Adipose tissue (tissue), 3 donors: ENCODE data around the gene FUT6. TPM values are rescaled to one million over a fixed set of nuclear protein-coding genes. Genes with fewer than 3 reads are reported as not detected.
"Not testable (repeated sequence)": the region's sequence is repeated elsewhere in the genome, so short reads cannot be mapped to it uniquely, and the experiment has no call there.

ENCODE experiments used
- H3K27ac ChIP-seq: one replicate; pipeline ENCODE4 v1.5.1; 2013; ENCODE audit warnings: low read depth, low read length
- WGBS, 3 donors: extraction: QIAGEN DNeasy Blood & Tissue Kit; methylation state at CpG; one replicate each; pipeline ENCODE4 v1.1.7; 2013; 5-methylcytosine and 5-hydroxymethylcytosine counted together
- polyA plus RNA-seq, 3 donors: library from polyadenylated mRNA; stranded (reverse); fragments of 200-250 nt; gene quantifications; one replicate each; pipeline ENCODE4 v1.2.3, GENCODE V29; 2013
- donor health status: healthy with polysubstance abuse.
- donor health status: Bipolar disorder and iron deficiency.
- donor health status: healthy.

Gene FUT6
- polyA plus RNA-seq = 1 to 10 TPM in 1 of 3 donors, under 1 TPM in 1, not detected in 1; 0.10 to 2.5 TPM

GRCh38 chr19:5839065-5840017 is at the start of gene FUT6:
Gene FUT6, minus strand, starts transcription at chr19:5839702. Its CDS starts 7,135 bp downstream, at chr19:5832567.
- H3K27ac ChIP-seq = no peak within 1 kb of the TSS
- WGBS, 3 donors = 68 to 83% (median 68%) methylated on average over 9 of the region's 9 CpGs

GRCh38 chr19:5884065-5884811 is 44.7 kb upstream of the FUT6 start:
- WGBS, 3 donors = 76 to 80% (median 78%) methylated on average over 11 of the region's 11 CpGs
- not testable (repeated sequence) for H3K27ac ChIP-seq

GRCh38 chr19:5883157-5883873 is 43.8 kb upstream of the FUT6 start:
- WGBS, 3 donors = 69 to 81% (median 75%) methylated on average over 12 to 13 of the region's 13 CpGs
- not testable (repeated sequence) for H3K27ac ChIP-seq

GRCh38 chr19:5882421-5882968 is 43.0 kb upstream of the FUT6 start:
- H3K27ac ChIP-seq = no peak overlapping the region
- WGBS, 3 donors = 56 to 69% (median 64%) methylated on average over 9 of the region's 9 CpGs

- WGBS, 3 donors = 45 to 64% (median 59%) methylated on average over 19 of the region's 19 CpGs
- no peak overlapping the region for H3K27ac ChIP-seq
These were observed 42.2 kb upstream of the FUT6 start for GRCh38 chr19:5881543-5882299.

GRCh38 chr19:5880604-5881078 is 41.1 kb upstream of the FUT6 start:
- no peak overlapping the region for H3K27ac ChIP-seq
- 15 to 17% (median 15%) methylated on average over 15 of the region's 15 CpGs for WGBS, 3 donors

GRCh38 chr19:5880196-5880595 is 40.7 kb upstream of the FUT6 start:
- WGBS, 3 donors = 41 to 43% (median 42%) methylated on average over 5 to 6 of the region's 6 CpGs
- H3K27ac ChIP-seq = no peak overlapping the region

- no peak overlapping the region for H3K27ac ChIP-seq
- 57 to 89% (median 86%) methylated on average over 9 of the region's 9 CpGs for WGBS, 3 donors
These were observed 38.4 kb upstream of the FUT6 start for GRCh38 chr19:5877882-5878281.

GRCh38 chr19:5877427-5877826 is 37.9 kb upstream of the FUT6 start:
- H3K27ac ChIP-seq = no peak overlapping the region

GRCh38 chr19:5874496-5874895 is 35.0 kb upstream of the FUT6 start:
- H3K27ac ChIP-seq = not testable (repeated sequence)
- WGBS, 3 donors = 74 to 88% (median 80%) methylated on average over 7 of the region's 7 CpGs

More at GRCh38 chr19:5877427-5877826, 37.9 kb upstream of the FUT6 start:
- 68 to 87% (median 80%) methylated on average over 8 of the region's 8 CpGs for WGBS, 3 donors

GRCh38 chr19:5873617-5874199 is 34.2 kb upstream of the FUT6 start:
- WGBS, 3 donors = 86 to 96% (median 87%) methylated on average over 12 of the region's 12 CpGs
- H3K27ac ChIP-seq = no peak overlapping the region

- WGBS, 3 donors = 68 to 74% (median 70%) methylated on average over 12 of the region's 12 CpGs
- H3K27ac ChIP-seq = no peak overlapping the region
These were observed 31.5 kb upstream of the FUT6 start for GRCh38 chr19:5870986-5871394.

- no peak overlapping the region for H3K27ac ChIP-seq
- WGBS, 3 donors = 82 to 85% (median 84%) methylated on average over 29 to 31 of the region's 31 CpGs
These were observed 28.0 kb upstream of the FUT6 start for GRCh38 chr19:5867201-5868136.

- H3K27ac ChIP-seq = no peak overlapping the region
These were observed 26.3 kb upstream of the FUT6 start for GRCh38 chr19:5865772-5866171.

GRCh38 chr19:5864725-5865486 is 25.4 kb upstream of the FUT6 start:
- H3K27ac ChIP-seq = no peak overlapping the region
- WGBS, 3 donors = 75 to 83% (median 82%) methylated on average over 14 of the region's 14 CpGs

More at GRCh38 chr19:5865772-5866171, 26.3 kb upstream of the FUT6 start:
- WGBS, 3 donors = 83 to 87% (median 83%) methylated on average over 11 of the region's 11 CpGs
